ENCODE measurements around the gene SGMS1. TPM values are rescaled to one million over a fixed set of nuclear protein-coding genes. Genes with fewer than 3 reads are reported as not detected.

Gene SGMS1
- total RNA-seq, 1 donor from 2014 or later = 9.2 TPM

- Histone ChIP-seq H3K27ac (no peak overlapping the region), H3K9me3 (ENCODE audit: low read depth) (no peaks in the 10 kb centered on the region), H3K4me3 (peak overlapping the region; percentile 83), H3K27me3 (peaks cover 31% of the 10 kb centered on the region), H4K20me1 (ENCODE audit: low read depth) (peaks cover 10% of the 10 kb centered on the region), H3K4me2 (peak overlapping the region; percentile 95), H3K9ac (no peak overlapping the region), H3K79me2 (ENCODE audit: low read depth) (no peaks in the 10 kb centered on the region), H3F3A (ENCODE audit: low read depth) (peaks cover 5% of the 10 kb centered on the region), H3K36me3 (no peaks in the 10 kb centered on the region), H2AFZ (replicated peaks) (peak overlapping the region; percentile 87), H3K4me1 (peaks cover 4% of the 10 kb centered on the region)
- peak; percentile 38 for TF ChIP-seq EZH2 (IDR thresholded peaks at IDR 0.05)
- TF ChIP-seq EZH2phosphoT487 (IDR thresholded peaks at IDR 0.05) = no peak
- TF ChIP-seq CTCF (IDR thresholded peaks at IDR 0.05) = peak; percentile 10
- Mint-ChIP-seq H3K36me3 (no peaks in the 10 kb centered on the region), H3K4me3 (peak overlapping the region; percentile 86), H3K27ac (no peak overlapping the region), H3K27me3 (ENCODE audit: insufficient read depth, low read depth) (peaks cover 2% of the 10 kb centered on the region), H3K9me3 (no peaks in the 10 kb centered on the region), H3K4me1 (peaks cover 4% of the 10 kb centered on the region)
- peak; percentile 79 for DNase-seq (ENCODE audit: low spot score)
Observed at GRCh38 chr10:50417886-50418830, 205.6 kb downstream of the SGMS1 start.

- peak overlapping the region; percentile 95 for H3K4me2 ChIP-seq
- H3K4me1 Mint-ChIP-seq = peaks cover 6% of the 10 kb centered on the region
Observed at GRCh38 chr10:50417486-50417885, 206.3 kb downstream of the SGMS1 start.

GRCh38 chr10:50416881-50417280 lies 206.9 kb downstream of the SGMS1 start:
- H3K79me2 ChIP-seq (ENCODE audit: low read depth) = no peaks in the 10 kb centered on the region
- no peaks in the 10 kb centered on the region for H3K9me3 ChIP-seq (ENCODE audit: low read depth)
- H3K27ac Mint-ChIP-seq = no peak overlapping the region
- no peaks in the 10 kb centered on the region for H3K36me3 Mint-ChIP-seq
- H3K27me3 ChIP-seq = peaks cover 31% of the 10 kb centered on the region
- peaks cover 4% of the 10 kb centered on the region for H3K4me1 ChIP-seq
- DNase-seq (ENCODE audit: low spot score) = no peak
- H3K4me3 Mint-ChIP-seq = no peak overlapping the region
- H3K4me3 ChIP-seq = no peak overlapping the region
- H3K9ac ChIP-seq = no peak overlapping the region
- H2AFZ ChIP-seq (replicated peaks) = no peak overlapping the region
- peaks cover 6% of the 10 kb centered on the region for H3K4me1 Mint-ChIP-seq
- no peaks in the 10 kb centered on the region for H3K36me3 ChIP-seq
- no peaks in the 10 kb centered on the region for H3K9me3 Mint-ChIP-seq
- peaks cover 10% of the 10 kb centered on the region for H4K20me1 ChIP-seq (ENCODE audit: low read depth)
- H3K4me2 ChIP-seq = no peak overlapping the region
- H3K27ac ChIP-seq = no peak overlapping the region
- H3F3A ChIP-seq (ENCODE audit: low read depth) = peaks cover 5% of the 10 kb centered on the region
- TF ChIP-seq CTCF (IDR thresholded peaks at IDR 0.05) = no peak
- no peak for TF ChIP-seq EZH2 (IDR thresholded peaks at IDR 0.05)
- TF ChIP-seq EZH2phosphoT487 (IDR thresholded peaks at IDR 0.05) = no peak
- H3K27me3 Mint-ChIP-seq (ENCODE audit: insufficient read depth, low read depth) = peaks cover 2% of the 10 kb centered on the region

More at GRCh38 chr10:50417486-50417885, 206.3 kb downstream of the SGMS1 start:
- no peak overlapping the region for H3K27ac ChIP-seq
- peaks cover 31% of the 10 kb centered on the region for H3K27me3 ChIP-seq
- H3K79me2 ChIP-seq (ENCODE audit: low read depth) = no peaks in the 10 kb centered on the region
- peaks cover 5% of the 10 kb centered on the region for H3F3A ChIP-seq (ENCODE audit: low read depth)
- peaks cover 4% of the 10 kb centered on the region for H3K4me1 ChIP-seq
- DNase-seq (ENCODE audit: low spot score) = no peak
- Mint-ChIP-seq H3K9me3 (no peaks in the 10 kb centered on the region), H3K4me3 (peak overlapping the region; percentile 78), H3K36me3 (no peaks in the 10 kb centered on the region), H3K27me3 (ENCODE audit: insufficient read depth, low read depth) (peaks cover 2% of the 10 kb centered on the region), H3K27ac (no peak overlapping the region)
- H4K20me1 ChIP-seq (ENCODE audit: low read depth) = peaks cover 10% of the 10 kb centered on the region
- H3K9me3 ChIP-seq (ENCODE audit: low read depth) = no peaks in the 10 kb centered on the region
- H3K36me3 ChIP-seq = no peaks in the 10 kb centered on the region
- peak overlapping the region; percentile 87 for H2AFZ ChIP-seq (replicated peaks)
- no peak overlapping the region for H3K9ac ChIP-seq
- no peak for TF ChIP-seq CTCF (IDR thresholded peaks at IDR 0.05)
- peak overlapping the region; percentile 83 for H3K4me3 ChIP-seq

Measured in neural progenitor cell (in vitro differentiated cells).